Esophagus muscularis mucosa (tissue), 4 donors: Measurements from ENCODE around the gene LMF2. TPM values are rescaled to one million over a fixed set of nuclear protein-coding genes. Genes with fewer than 3 reads are reported as not detected.
"Not testable (repeated sequence)": the region's sequence is repeated elsewhere in the genome, so short reads cannot be mapped to it uniquely, and the experiment has no call there.

Source experiments
- DNase-seq: peaks from one replicate; pipeline ENCODE4 v3.0.0-alpha.2; 2017; ENCODE audit errors: extremely low spot score
- H3K27ac ChIP-seq, 4 donors: fragments of 200-600 bp; sonication (generic); replicated peaks in 1 of 4; 1 replicate in 3 of 4; 2 replicates in 1 of 4; pipeline ENCODE4 v1.5.1; 2016 to 2019; ENCODE audit warnings: mild to moderate bottlenecking in 1 of 4
- H3K27me3 ChIP-seq, 4 donors: fragments of 200-600 bp; sonication (generic); one replicate each; pipeline versions ENCODE4 v1.5.1 to v1.6.0; 2016 to 2019
- H3K36me3 ChIP-seq, 4 donors: fragments of 200-600 bp; sonication (generic); one replicate each; pipeline ENCODE4 v1.5.1; 2016 to 2019
- H3K4me1 ChIP-seq, 4 donors: fragments of 200-600 bp; sonication (generic); one replicate each; pipeline ENCODE4 v1.5.1; 2016 to 2019
- H3K4me3 ChIP-seq, 4 donors: fragments of 200-600 bp; sonication (generic); 1 replicate in 2 of 4; 2 replicates in 2 of 4; pipeline ENCODE4 v1.5.1; 2016 to 2019; ENCODE audit warnings: mild to moderate bottlenecking in 4 of 4, moderate library complexity in 1 of 4
- H3K9me3 ChIP-seq, 4 donors: fragments of 200-600 bp; sonication (generic); 1 replicate in 3 of 4; 2 replicates in 1 of 4; pipeline ENCODE4 v1.5.1; 2016 to 2019
- EP300 ChIP-seq: sonication (generic); formaldehyde crosslinking; IDR thresholded peaks from one replicate; pipeline ENCODE4 v1.6.1; 2017; ENCODE audit warnings: antibody characterized with exemption
- POLR2A ChIP-seq: fragments of 450-650 bp; IDR thresholded peaks from one replicate; pipeline ENCODE4 v1.6.1; 2017; ENCODE audit warnings: antibody characterized with exemption, moderate library complexity, mild to moderate bottlenecking, low read depth
- POLR2AphosphoS5 ChIP-seq, 2 donors: sonication (generic); formaldehyde crosslinking; IDR thresholded peaks; one replicate each; pipeline ENCODE4 v1.6.1; 2017; ENCODE audit warnings: antibody characterized with exemption in 2 of 2
- WGBS: methylation state at CpG from one replicate; pipeline ENCODE4 v1.1.5; 2018; 5-methylcytosine and 5-hydroxymethylcytosine counted together
- intact Hi-C: fragments of 100-400 bp; cut with DNase I; formaldehyde crosslinking; loops from one replicate; pipeline ENCODE4 v1.15.1; 2023
- total RNA-seq, 4 donors: library from RNA; depleted of rRNA; stranded (reverse); fragments of >200 nt; gene quantifications; one replicate each; pipeline versions ENCODE4 v1.1.0 to v1.2.1, GENCODE V29; 2016
- TF ChIP-seq, protein P1 (sequence below), 3 experiments: fragments of 200-600 bp in 2 of 3; fragments of 450-650 bp in 1 of 3; sonication (generic) in 2 of 3; IDR thresholded peaks; one replicate each; pipeline ENCODE4 v1.5.1; 2017 to 2019; ENCODE audit warnings: antibody characterized with exemption in 3 of 3, mild to moderate bottlenecking in 2 of 3, moderate library complexity in 1 of 3

Gene LMF2
- total RNA-seq, 4 donors from 2014 or later: 34.9 to 67.1 (median 46.8) TPM

- DNase-seq, H3K4me3 ChIP-seq, H3K36me3 ChIP-seq, H3K9me3 ChIP-seq: not testable (repeated sequence)
- peaks cover 0 to 61% (median 8%) of the 10 kb centered on the region in 4 donors for H3K27me3 ChIP-seq
- intact Hi-C loops: loop anchor here (5.0 kb wide), 1 partner anchor 81 kb away; no protein-coding TSS in a partner anchor
- peak in 1 of 2 donors; percentile 30 for TF ChIP-seq POLR2AphosphoS5 (IDR thresholded peaks at IDR 0.05)
- peaks cover 21 to 29% (median 28%) of the 10 kb centered on the region in 4 donors for H3K4me1 ChIP-seq
- WGBS: 63% methylated on average over 5 of the region's 5 CpGs
- peak overlapping the region; percentile 2 to 81 (median 28) for H3K27ac ChIP-seq
Observed at GRCh38 chr22:50541667-50542026, 34.1 kb upstream of the LMF2 start.

GRCh38 chr22:50540381-50540780 is 32.9 kb upstream of the LMF2 start:
- WGBS: 85% methylated on average over 10 of the region's 10 CpGs
- intact Hi-C loops: loop anchor here (5.0 kb wide), 1 partner anchor 82 kb away; no protein-coding TSS in a partner anchor

GRCh38 chr22:50537765-50538164 is 30.3 kb upstream of the LMF2 start:
- WGBS: 85% methylated on average over 13 of the region's 13 CpGs

More at GRCh38 chr22:50540381-50540780, 32.9 kb upstream of the LMF2 start:
- peaks cover 21 to 28% (median 26%) of the 10 kb centered on the region in 4 donors for H3K4me1 ChIP-seq
- H3K9me3 ChIP-seq: no peaks in the 10 kb centered on the region
- H3K27ac ChIP-seq: peak overlapping the region in 2 of 4 donors; percentile 73 to 81
- no peak for DNase-seq
- no peak overlapping the region for H3K4me3 ChIP-seq
- TF ChIP-seq, protein P1, sequence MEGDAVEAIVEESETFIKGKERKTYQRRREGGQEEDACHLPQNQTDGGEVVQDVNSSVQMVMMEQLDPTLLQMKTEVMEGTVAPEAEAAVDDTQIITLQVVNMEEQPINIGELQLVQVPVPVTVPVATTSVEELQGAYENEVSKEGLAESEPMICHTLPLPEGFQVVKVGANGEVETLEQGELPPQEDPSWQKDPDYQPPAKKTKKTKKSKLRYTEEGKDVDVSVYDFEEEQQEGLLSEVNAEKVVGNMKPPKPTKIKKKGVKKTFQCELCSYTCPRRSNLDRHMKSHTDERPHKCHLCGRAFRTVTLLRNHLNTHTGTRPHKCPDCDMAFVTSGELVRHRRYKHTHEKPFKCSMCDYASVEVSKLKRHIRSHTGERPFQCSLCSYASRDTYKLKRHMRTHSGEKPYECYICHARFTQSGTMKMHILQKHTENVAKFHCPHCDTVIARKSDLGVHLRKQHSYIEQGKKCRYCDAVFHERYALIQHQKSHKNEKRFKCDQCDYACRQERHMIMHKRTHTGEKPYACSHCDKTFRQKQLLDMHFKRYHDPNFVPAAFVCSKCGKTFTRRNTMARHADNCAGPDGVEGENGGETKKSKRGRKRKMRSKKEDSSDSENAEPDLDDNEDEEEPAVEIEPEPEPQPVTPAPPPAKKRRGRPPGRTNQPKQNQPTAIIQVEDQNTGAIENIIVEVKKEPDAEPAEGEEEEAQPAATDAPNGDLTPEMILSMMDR (IDR thresholded peaks at IDR 0.05): no peak
- TF ChIP-seq POLR2A (no peak), POLR2AphosphoS5 (IDR thresholded peaks at IDR 0.05) (no peak), EP300 (no peak)
- no peaks in the 10 kb centered on the region for H3K36me3 ChIP-seq
- H3K27me3 ChIP-seq: peaks cover 0 to 61% (median 3%) of the 10 kb centered on the region in 4 donors

DNA sequence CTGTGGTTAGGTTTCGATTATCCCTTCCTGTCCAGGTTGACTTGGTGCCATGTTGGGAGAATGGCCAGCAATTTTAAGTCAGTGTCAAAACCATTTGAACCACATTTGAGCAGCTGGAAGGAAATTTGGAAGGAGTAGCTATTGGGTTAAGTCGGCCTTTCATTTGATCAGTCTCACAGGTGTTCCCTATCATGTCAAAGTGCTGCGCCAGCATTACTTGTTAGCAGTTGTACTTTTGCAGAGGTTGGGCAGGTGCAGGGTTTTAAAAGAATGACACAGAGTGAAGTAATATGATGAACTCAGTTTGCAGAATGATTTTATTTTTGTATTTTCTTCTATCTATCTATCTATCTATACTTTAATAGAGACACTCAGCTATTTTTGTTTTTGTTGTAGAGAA is 28.7 kb upstream of the LMF2 start:
- H3K27me3 ChIP-seq: peaks cover 4 to 81% (median 31%) of the 10 kb centered on the region in 4 donors
- intact Hi-C loops: no loop called here
- TF ChIP-seq EP300 (no peak), POLR2AphosphoS5 (IDR thresholded peaks at IDR 0.05) (no peak), POLR2A (no peak)
- TF ChIP-seq, protein P1 (IDR thresholded peaks at IDR 0.05): no peak

More at GRCh38 chr22:50537765-50538164, 30.3 kb upstream of the LMF2 start:
- Histone ChIP-seq H3K27ac (peak overlapping the region in 3 of 4 donors; percentile 73 to 85 (median 81)), H3K27me3 (peaks cover 0 to 65% (median 17%) of the 10 kb centered on the region in 4 donors), H3K9me3 (no peaks in the 10 kb centered on the region), H3K4me1 (peaks cover 11 to 19% (median 15%) of the 10 kb centered on the region in 4 donors), H3K36me3 (no peaks in the 10 kb centered on the region), H3K4me3 (no peak overlapping the region)
- TF ChIP-seq, protein P1 (IDR thresholded peaks at IDR 0.05): no peak
- TF ChIP-seq POLR2A (no peak), POLR2AphosphoS5 (IDR thresholded peaks at IDR 0.05) (no peak), EP300 (no peak)
- intact Hi-C loops: no loop called here
- no peak for DNase-seq

DNA sequence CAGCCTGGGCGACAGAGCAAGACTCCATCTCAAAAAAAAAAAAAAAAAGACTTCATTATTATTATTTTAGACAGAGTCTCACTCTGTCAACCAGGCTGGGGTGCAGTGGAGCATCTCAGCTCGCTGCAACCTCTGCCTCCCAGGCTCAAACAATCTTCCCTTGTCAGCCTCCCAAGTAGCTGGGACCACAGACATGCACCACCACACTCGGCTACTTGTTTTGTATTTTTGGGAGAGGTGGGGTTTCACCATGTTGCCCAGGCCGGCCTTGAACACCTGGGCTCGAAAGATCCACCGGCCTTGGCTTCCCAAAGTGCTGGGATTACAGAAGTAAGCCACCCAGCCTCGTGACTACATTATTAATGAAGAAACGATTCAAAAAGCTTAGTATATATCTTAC is 27.6 kb upstream of the LMF2 start:
- H3K4me1 ChIP-seq: peaks cover 35 to 46% (median 41%) of the 10 kb centered on the region in 4 donors
- no peaks in the 10 kb centered on the region for H3K9me3 ChIP-seq
- peaks cover 6 to 92% (median 39%) of the 10 kb centered on the region in 4 donors for H3K27me3 ChIP-seq
- intact Hi-C loops: no loop called here
- no peaks in the 10 kb centered on the region for H3K36me3 ChIP-seq
- peak overlapping the region in 1 of 4 donors; percentile 8 for H3K27ac ChIP-seq
- WGBS: 80% methylated on average over 8 of the region's 8 CpGs
- no peak for DNase-seq
- TF ChIP-seq EP300 (no peak), POLR2AphosphoS5 (IDR thresholded peaks at IDR 0.05) (no peak), POLR2A (no peak)
- TF ChIP-seq, protein P1 (IDR thresholded peaks at IDR 0.05): no peak
- no peak overlapping the region for H3K4me3 ChIP-seq

More for the DNA sequence above, 28.7 kb upstream of the LMF2 start:
- 55% methylated on average over 3 of the region's 3 CpGs for WGBS
- no peak overlapping the region for H3K4me3 ChIP-seq
- no peaks in the 10 kb centered on the region for H3K36me3 ChIP-seq
- peaks cover 25 to 34% (median 31%) of the 10 kb centered on the region in 4 donors for H3K4me1 ChIP-seq
- no peak for DNase-seq
- no peak overlapping the region for H3K27ac ChIP-seq
- no peaks in the 10 kb centered on the region for H3K9me3 ChIP-seq
